Astrocyte (in vitro differentiated cells and primary cell): ENCODE data around the gene SOX18.

Source experiments
- CTCF ChIP-seq: IDR thresholded peaks from 2 replicates; pipeline ENCODE4 v1.5.1; 2011; ENCODE audit warnings: low read depth, mild to moderate bottlenecking, inconsistent platforms, low read length, moderate library complexity; ENCODE audit not compliant: insufficient read depth
- EZH2 ChIP-seq: IDR thresholded peaks from 2 replicates; pipeline ENCODE4 v1.6.1; 2012; ENCODE audit warnings: mild to moderate bottlenecking, low read length, inconsistent platforms; ENCODE audit not compliant: insufficient read depth

GRCh38 chr20:64038565-64039292 is 10.7 kb downstream of the SOX18 start:
- TF ChIP-seq CTCF: no peak
- TF ChIP-seq EZH2: no peak
